NCI-H2171 treated with DMSO at 0.1 percent for 48 hours (cell line): Measurements from ENCODE around the gene RUBCN.

Experiments
- DNase-seq: peaks from one replicate; lab custom pipeline; 2025; lab: John Stamatoyannopoulos, UW

The RUBCN gene

GRCh38 chr3:197736491-197737318 lies at the start of gene RUBCN:
Gene RUBCN, minus strand, starts transcription at chr3:197736904. Its CDS starts 185 bp downstream, at chr3:197736719.
- peak; percentile 96 for DNase-seq

GRCh38 chr3:197784019-197784585 lies 47.4 kb upstream of the RUBCN start:
- DNase-seq, result no peak

GRCh38 chr3:197782230-197782629 lies 45.5 kb upstream of the RUBCN start:
- no peak for DNase-seq

- no peak for DNase-seq
These were observed 38.6 kb upstream of the RUBCN start for GRCh38 chr3:197775317-197775716.

GRCh38 chr3:197761784-197762183 lies 25.1 kb upstream of the RUBCN start:
- DNase-seq, result no peak

- DNase-seq, result no peak
These were observed 21.8 kb upstream of the RUBCN start for GRCh38 chr3:197758512-197758911.

- no peak for DNase-seq
These were observed 20.0 kb upstream of the RUBCN start for GRCh38 chr3:197756704-197757103.

GRCh38 chr3:197753263-197753662 lies 16.6 kb upstream of the RUBCN start:
- no peak for DNase-seq

GRCh38 chr3:197752107-197752506 lies 15.4 kb upstream of the RUBCN start:
- DNase-seq, result no peak

- DNase-seq, result peak; percentile 57
These were observed 14.4 kb upstream of the RUBCN start for GRCh38 chr3:197750858-197751737.

- DNase-seq, result peak; percentile 62
These were observed 13.7 kb upstream of the RUBCN start for GRCh38 chr3:197750396-197750831.

GRCh38 chr3:197749601-197750395 lies 13.1 kb upstream of the RUBCN start, which contains the start of gene FYTTD1:
Gene FYTTD1, plus strand, starts transcription at chr3:197749883. Its CDS starts 89 bp downstream, at chr3:197749972.
- DNase-seq, result peak; percentile 92

GRCh38 chr3:197749315-197749600 lies 12.6 kb upstream of the RUBCN start:
- peak; percentile 92 for DNase-seq

- no peak for DNase-seq
These were observed 12.1 kb upstream of the RUBCN start for GRCh38 chr3:197748597-197749314.

- DNase-seq, result no peak
These were observed 10.1 kb upstream of the RUBCN start for GRCh38 chr3:197746801-197747237.

GRCh38 chr3:197746209-197746608 lies 9.5 kb upstream of the RUBCN start:
- DNase-seq, result no peak

GRCh38 chr3:197742787-197743186 lies 6.1 kb upstream of the RUBCN start:
- DNase-seq, result no peak

GRCh38 chr3:197737749-197738462 lies 1.2 kb upstream of the RUBCN start:
- no peak for DNase-seq

GRCh38 chr3:197737319-197737649 lies 580 bp upstream of the RUBCN start:
- no peak for DNase-seq

GRCh38 chr3:197736010-197736490 lies 654 bp downstream of the RUBCN start:
- DNase-seq, result no peak
